Lung (tissue), 12 donors: ENCODE measurements around the gene UBE2H. TPM values are rescaled to one million over a fixed set of nuclear protein-coding genes. Genes with fewer than 3 reads are reported as not detected.

Experiments used
- ATAC-seq: fragments of 200-7000 bp; cut with Tn5 transposase; one replicate; pipeline ENCODE4 v1.9.1; 2020; ENCODE audit warnings: moderate number of reproducible peaks; ENCODE audit not compliant: insufficient read depth, low FRiP score
- DNase-seq, 3 donors: peaks; one replicate each; pipeline ENCODE4 v3.0.0-alpha.2; 2013 to 2017
- H3K27ac ChIP-seq, 2 donors: one replicate each; pipeline ENCODE4 v1.5.1; 2013; ENCODE audit warnings: mild to moderate bottlenecking in 2 of 2, moderate library complexity in 2 of 2, control low read depth in 1 of 2, inconsistent platforms in 1 of 2, low read depth in 1 of 2, low read length in 1 of 2
- H3K27me3 ChIP-seq, 3 donors: one replicate each; pipeline ENCODE4 v1.5.1; 2013; ENCODE audit warnings: low read length in 2 of 3; ENCODE audit not compliant: control insufficient read depth in 3 of 3, insufficient read depth in 3 of 3
- H3K36me3 ChIP-seq, 4 donors: one replicate each; pipeline ENCODE4 v1.5.1; 2013; ENCODE audit warnings: low read length in 4 of 4, mild to moderate bottlenecking in 1 of 4, moderate library complexity in 1 of 4; ENCODE audit not compliant: control insufficient read depth in 4 of 4, insufficient read depth in 4 of 4
- H3K4me1 ChIP-seq, 5 donors: one replicate each; pipeline ENCODE4 v1.5.1; 2013; ENCODE audit warnings: low read length in 5 of 5, mild to moderate bottlenecking in 2 of 5, moderate library complexity in 1 of 5; ENCODE audit not compliant: control insufficient read depth in 5 of 5, insufficient read depth in 5 of 5
- H3K4me3 ChIP-seq: one replicate; pipeline ENCODE4 v1.5.1; 2013; ENCODE audit warnings: mild to moderate bottlenecking, control low read depth, moderate library complexity
- H3K9ac ChIP-seq, 2 donors: one replicate each; pipeline ENCODE4 v1.5.1; 2013; ENCODE audit warnings: low read length in 2 of 2, control low read depth in 1 of 2; ENCODE audit not compliant: insufficient read depth in 1 of 2
- H3K9me3 ChIP-seq, 4 donors: one replicate each; pipeline ENCODE4 v1.5.1; 2013; ENCODE audit warnings: low read length in 3 of 4, mild to moderate bottlenecking in 1 of 4, moderate library complexity in 1 of 4; ENCODE audit not compliant: control insufficient read depth in 4 of 4, insufficient read depth in 3 of 4
- CTCF ChIP-seq: IDR thresholded peaks from 2 replicates; pipeline ENCODE4 v1.5.1; 2012; ENCODE audit warnings: mild to moderate bottlenecking; ENCODE audit errors: control extremely low read depth, extremely low read depth
- WGBS, 2 donors: extraction: QIAGEN DNeasy Blood & Tissue Kit; methylation state at CpG; one replicate each; pipeline ENCODE4 v1.1.7; 2013; 5-methylcytosine and 5-hydroxymethylcytosine counted together
- polyA plus RNA-seq, 2 donors: library from polyadenylated mRNA; stranded (reverse); fragments of 200-250 nt; gene quantifications; one replicate each; pipeline ENCODE4 v1.2.1, GENCODE V29; 2013
- total RNA-seq, 2 donors: library from RNA; depleted of rRNA in 1 of 2; stranded (reverse); fragments of >200 nt in 1 of 2; gene quantifications; one replicate each; pipeline ENCODE4 v1.2.1, GENCODE V29; 2014 to 2021
- donor health status: control.
- donor health status: control.
- donor health status: Bipolar disorder and iron deficiency.
- donor health status: healthy.
- donor health status: DM: yes; HTN: yes; CAD: no.

UBE2H gene
- total and polyA plus RNA-seq, 4 donors: 23.0 to 102 (median 49.7) TPM

GRCh38 chr7:129883151-129883550, 69.6 kb downstream of the UBE2H start:
- ATAC-seq: no peak
- 95 to 97% methylated on average over 7 of the region's 7 CpGs for WGBS, 2 donors

GRCh38 chr7:129882531-129882930, 70.2 kb downstream of the UBE2H start:
- Histone ChIP-seq H3K9me3 (no peaks in the 10 kb centered on the region), H3K27me3 (no peaks in the 10 kb centered on the region), H3K9ac (no peak overlapping the region), H3K4me1 (peaks cover 0 to 10% (median under 1%) of the 10 kb centered on the region in 5 donors), H3K4me3 (no peak overlapping the region), H3K36me3 (peaks cover 0 to 8% (median 5%) of the 10 kb centered on the region in 4 donors), H3K27ac (no peak overlapping the region)
- no peak for TF ChIP-seq CTCF
- WGBS, 2 donors: 79 to 88% methylated on average over 3 of the region's 3 CpGs
- DNase-seq: no peak
- no peak for ATAC-seq

More at GRCh38 chr7:129883151-129883550, 69.6 kb downstream of the UBE2H start:
- Histone ChIP-seq H3K27me3 (no peaks in the 10 kb centered on the region), H3K9ac (no peak overlapping the region), H3K27ac (no peak overlapping the region), H3K36me3 (peaks cover 0 to 8% (median 5%) of the 10 kb centered on the region in 4 donors), H3K4me1 (peaks cover 0 to 6% (median 0%) of the 10 kb centered on the region in 5 donors), H3K4me3 (no peak overlapping the region), H3K9me3 (no peaks in the 10 kb centered on the region)
- DNase-seq: no peak
- no peak for TF ChIP-seq CTCF

- ATAC-seq (peak; percentile 11), DNase-seq (no peak)
- no peak overlapping the region for H3K9ac ChIP-seq
- peaks cover 0 to 20% (median 2%) of the 10 kb centered on the region in 5 donors for H3K4me1 ChIP-seq
- TF ChIP-seq CTCF: no peak
- H3K4me3 ChIP-seq: no peak overlapping the region
- peaks cover 0 to 3% (median 1%) of the 10 kb centered on the region in 4 donors for H3K36me3 ChIP-seq
- H3K27ac ChIP-seq: peak overlapping the region in 1 of 2 donors; percentile 40
- H3K27me3 ChIP-seq: no peaks in the 10 kb centered on the region
- WGBS, 2 donors: 45 to 63% methylated on average over 3 of the region's 3 CpGs
- no peaks in the 10 kb centered on the region for H3K9me3 ChIP-seq
These were observed 75.5 kb downstream of the UBE2H start for GRCh38 chr7:129877146-129877792.
